Measurements from ENCODE around the gene EVPL.

DNA sequence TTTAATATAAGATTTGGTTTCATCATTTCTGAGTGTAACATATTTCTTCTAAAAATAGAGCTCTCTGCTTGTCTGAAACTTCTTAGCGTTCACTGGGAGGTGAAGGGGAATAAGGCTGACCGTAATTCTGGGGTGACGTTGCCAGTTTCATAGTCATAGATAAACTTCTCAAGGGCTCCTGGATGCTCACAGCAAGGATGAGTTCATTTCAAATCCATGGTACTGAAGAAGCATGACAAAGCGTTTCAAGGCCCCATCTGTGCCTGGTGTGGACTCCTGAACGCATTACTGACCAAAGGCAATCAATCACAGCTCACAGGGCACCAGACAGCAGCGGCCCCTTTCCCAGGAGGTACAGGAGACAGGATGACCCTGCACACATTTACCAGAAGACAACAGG, 12.0 kb upstream of the EVPL start:
- TF ChIP-seq EZH2 (IDR thresholded peaks at IDR 0.05) (no peak), EZH2phosphoT487 (IDR thresholded peaks at IDR 0.05) (no peak)
- TF ChIP-seq, protein P1, sequence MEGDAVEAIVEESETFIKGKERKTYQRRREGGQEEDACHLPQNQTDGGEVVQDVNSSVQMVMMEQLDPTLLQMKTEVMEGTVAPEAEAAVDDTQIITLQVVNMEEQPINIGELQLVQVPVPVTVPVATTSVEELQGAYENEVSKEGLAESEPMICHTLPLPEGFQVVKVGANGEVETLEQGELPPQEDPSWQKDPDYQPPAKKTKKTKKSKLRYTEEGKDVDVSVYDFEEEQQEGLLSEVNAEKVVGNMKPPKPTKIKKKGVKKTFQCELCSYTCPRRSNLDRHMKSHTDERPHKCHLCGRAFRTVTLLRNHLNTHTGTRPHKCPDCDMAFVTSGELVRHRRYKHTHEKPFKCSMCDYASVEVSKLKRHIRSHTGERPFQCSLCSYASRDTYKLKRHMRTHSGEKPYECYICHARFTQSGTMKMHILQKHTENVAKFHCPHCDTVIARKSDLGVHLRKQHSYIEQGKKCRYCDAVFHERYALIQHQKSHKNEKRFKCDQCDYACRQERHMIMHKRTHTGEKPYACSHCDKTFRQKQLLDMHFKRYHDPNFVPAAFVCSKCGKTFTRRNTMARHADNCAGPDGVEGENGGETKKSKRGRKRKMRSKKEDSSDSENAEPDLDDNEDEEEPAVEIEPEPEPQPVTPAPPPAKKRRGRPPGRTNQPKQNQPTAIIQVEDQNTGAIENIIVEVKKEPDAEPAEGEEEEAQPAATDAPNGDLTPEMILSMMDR (IDR thresholded peaks at IDR 0.05) = no peak

Data from neural progenitor cell (in vitro differentiated cells).